Heart right ventricle (tissue), 16 donors: ENCODE measurements around the gene NXF2B. TPM values are rescaled to one million over a fixed set of nuclear protein-coding genes. Genes with fewer than 3 reads are reported as not detected.
"Not testable (repeated sequence)": the region's sequence is repeated elsewhere in the genome, so short reads cannot be mapped to it uniquely, and the experiment has no call there.

ENCODE experiments used
- ATAC-seq, 8 donors: fragments of 200-7000 bp; cut with Tn5 transposase; one replicate each; pipeline ENCODE4 v1.9.1; 2020; ENCODE audit warnings: mild to moderate bottlenecking in 8 of 8, moderate library complexity in 8 of 8, moderate number of reproducible peaks in 1 of 8
- DNase-seq, 2 donors: peaks; one replicate each; pipeline ENCODE4 v3.0.0-alpha.2; 2020
- H3K27ac ChIP-seq, 10 donors: fragments of 200-600 bp; sonication (generic) in 2 of 10; one replicate each; pipeline versions ENCODE4 v1.5.0 to v1.8.0; 2020 to 2022; ENCODE audit warnings: mild to moderate bottlenecking in 3 of 10
- H3K27me3 ChIP-seq, 7 donors: fragments of 200-600 bp; one replicate each; pipeline ENCODE4 v1.8.0; 2021 to 2022; ENCODE audit warnings: mild to moderate bottlenecking in 2 of 7
- H3K36me3 ChIP-seq, 9 donors: fragments of 200-600 bp; sonication (generic) in 1 of 9; one replicate each; pipeline versions ENCODE4 v1.5.0 to v1.8.0; 2020 to 2022; ENCODE audit warnings: mild to moderate bottlenecking in 2 of 9
- H3K4me1 ChIP-seq, 9 donors: fragments of 200-600 bp; sonication (generic) in 1 of 9; one replicate each; pipeline versions ENCODE4 v1.5.0 to v1.8.0; 2020 to 2022; ENCODE audit warnings: mild to moderate bottlenecking in 4 of 9
- H3K4me3 ChIP-seq, 10 donors: fragments of 200-600 bp; sonication (generic) in 2 of 10; one replicate each; pipeline versions ENCODE4 v1.5.0 to v1.8.0; 2020 to 2022; ENCODE audit warnings: mild to moderate bottlenecking in 7 of 10, moderate library complexity in 2 of 10
- H3K9me3 ChIP-seq, 11 donors: fragments of 200-600 bp in 10 of 11; sonication (generic) in 2 of 11; one replicate each; pipeline versions ENCODE4 v1.5.0 to v1.8.0; 2013 to 2022; ENCODE audit warnings: mild to moderate bottlenecking in 2 of 11, control low read depth in 1 of 11, moderate library complexity in 1 of 11
- WGBS, 2 donors: extraction: QIAGEN DNeasy Blood & Tissue Kit; methylation state at CpG; one replicate each; pipeline ENCODE4 v1.1.7; 2013; ENCODE audit warnings: inconsistent platforms in 1 of 2; 5-methylcytosine and 5-hydroxymethylcytosine counted together
- intact Hi-C, 10 donors: fragments of 100-400 bp; cut with DNase I; formaldehyde crosslinking; loops; one replicate each; pipeline versions ENCODE4 v1.11.1 to v1.14.2; 2022
- long read RNA-seq, 3 donors: library from polyadenylated mRNA; unstranded; transcript quantifications; one replicate each; pipeline ENCODE4 v2.0.0, GENCODE V29; 2020 to 2021
- polyA plus RNA-seq, 2 donors: library from polyadenylated mRNA; stranded (reverse); fragments of 200-250 nt; gene quantifications; one replicate each; pipeline ENCODE4 v1.2.3, GENCODE V29; 2013
- total RNA-seq, 10 donors: library from RNA; stranded (reverse); fragmentation: NEBNext Ultra II Directional in 3 of 10; extraction: Animal tissue kit (Norgen Biotek cat#: 25700) in 3 of 10; gene quantifications; one replicate each; pipeline versions ENCODE4 v1.2.1 to v1.2.4, GENCODE V29; 2021 to 2023
- TF ChIP-seq, protein P1 (sequence below), 9 donors: fragments of 200-600 bp; sonication (generic) in 2 of 9; IDR thresholded peaks; one replicate each; pipeline versions ENCODE4 v1.5.0 to v1.8.0; 2021 to 2022; ENCODE audit warnings: antibody characterized with exemption in 9 of 9, mild to moderate bottlenecking in 5 of 9, moderate library complexity in 1 of 9
- donor health status: Arrhythmogenic right ventricular cardiomyopathy.
- donor health status: ischemic (EF 13 %, LVEDD 7.1; RV severe dilation, severe dysfunction).
- donor health status: healthy with polysubstance abuse.
- donor health status: DM: no; HTN: yes; CAD: no.
- donor health status: DM: no; HTN: no; CAD: no.
- donor health status: ischemic (EF 25% LVEDD 6.9; RV normal size, moderate dysfunction).
- donor health status: ischemic (EF 25% LVEDD 5.7; RV mildly dilated, moderate dysfunction).
- donor health status: healthy.
- donor health status: DM: yes; HTN: yes; CAD: no.
- donor health status: Ischemic cardiomyopathy.
- donor health status: ischemic (EF 35%, LVEDD 5.7; RV mildly dilated, moderate dysfunction).
- donor health status: nonischemic (EF 11% LVEDD 7.7; RV severe dilation, severe dysfunction).
- donor health status: DM: yes; HTN: yes; CAD: no.
- donor health status: PGD.
- donor health status: ischemic (EF 29% LVEDD 5.4; RV normal size, mild dysfunction).
- donor health status: nonischemic (EF 23%, LVEDD 6.1; RV moderate dilation, normal function).

NXF2B gene, protein sequence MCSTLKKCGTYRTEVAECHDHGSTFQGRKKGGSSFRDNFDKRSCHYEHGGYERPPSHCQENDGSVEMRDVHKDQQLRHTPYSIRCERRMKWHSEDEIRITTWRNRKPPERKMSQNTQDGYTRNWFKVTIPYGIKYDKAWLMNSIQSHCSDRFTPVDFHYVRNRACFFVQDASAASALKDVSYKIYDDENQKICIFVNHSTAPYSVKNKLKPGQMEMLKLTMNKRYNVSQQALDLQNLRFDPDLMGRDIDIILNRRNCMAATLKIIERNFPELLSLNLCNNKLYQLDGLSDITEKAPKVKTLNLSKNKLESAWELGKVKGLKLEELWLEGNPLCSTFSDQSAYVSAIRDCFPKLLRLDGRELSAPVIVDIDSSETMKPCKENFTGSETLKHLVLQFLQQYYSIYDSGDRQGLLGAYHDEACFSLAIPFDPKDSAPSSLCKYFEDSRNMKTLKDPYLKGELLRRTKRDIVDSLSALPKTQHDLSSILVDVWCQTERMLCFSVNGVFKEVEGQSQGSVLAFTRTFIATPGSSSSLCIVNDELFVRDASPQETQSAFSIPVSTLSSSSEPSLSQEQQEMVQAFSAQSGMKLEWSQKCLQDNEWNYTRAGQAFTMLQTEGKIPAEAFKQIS
- not detected for total RNA-seq
- not detected for polyA plus RNA-seq
- long read RNA-seq, donor 1 = 0 reads
- long read RNA-seq, donor 2 = 0 reads
- long read RNA-seq, donor 3 = 0 reads

DNA sequence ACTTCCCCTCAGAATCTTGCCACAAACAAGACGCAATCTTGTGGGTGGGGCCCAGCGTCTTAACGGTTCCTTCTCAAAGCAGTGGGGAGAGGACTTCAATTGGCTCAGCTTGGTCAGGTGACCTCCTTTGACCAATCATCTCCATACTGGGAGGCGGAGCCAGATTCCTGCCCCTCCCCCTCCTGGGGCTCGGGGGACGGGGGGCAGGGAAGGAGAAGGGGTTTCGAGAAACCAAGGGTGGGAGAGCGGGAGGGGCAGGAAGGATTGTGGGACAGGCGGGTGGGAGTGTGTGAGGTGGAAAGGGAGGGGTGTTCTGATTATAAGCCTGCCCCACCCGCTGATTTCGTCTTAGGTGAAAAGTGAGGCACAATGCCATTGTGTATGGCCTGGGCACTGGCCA is at the start of gene NXF2B:
TSS of gene NXF2B (minus strand) at position 101 of the 400 bp plus-strand sequence. CDS start 59,972 bp downstream, outside the sequence.
- H3K4me3 ChIP-seq, H3K27ac ChIP-seq, H3K36me3 ChIP-seq, intact Hi-C loops, H3K4me1 ChIP-seq, ATAC-seq, H3K27me3 ChIP-seq, H3K9me3 ChIP-seq, DNase-seq: not testable (repeated sequence)
- no CpG with 5 or more reads among the region's 11 CpGs for WGBS, 2 donors

DNA sequence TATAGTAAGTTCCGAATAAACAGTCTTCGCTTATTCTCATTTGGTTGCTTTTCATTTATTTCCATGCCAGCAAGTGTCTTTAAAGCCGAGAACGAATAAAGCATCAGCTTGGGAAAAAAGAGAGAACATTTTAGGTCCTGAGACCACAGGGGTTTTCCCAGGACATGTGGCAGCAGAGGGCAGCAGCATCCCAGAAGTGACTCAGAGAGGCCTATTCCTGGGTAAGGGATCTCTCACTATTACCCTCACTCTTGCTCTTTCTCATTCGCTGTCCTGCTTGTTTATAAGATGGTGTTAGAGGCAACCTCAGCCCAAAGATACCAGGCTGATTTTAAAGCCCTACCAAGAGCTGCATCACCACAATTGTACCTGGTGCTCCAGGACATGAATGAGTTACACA is 39.0 kb upstream of the NXF2B start:
- peak in 1 of 8 donors; percentile 48 for ATAC-seq

DNA sequence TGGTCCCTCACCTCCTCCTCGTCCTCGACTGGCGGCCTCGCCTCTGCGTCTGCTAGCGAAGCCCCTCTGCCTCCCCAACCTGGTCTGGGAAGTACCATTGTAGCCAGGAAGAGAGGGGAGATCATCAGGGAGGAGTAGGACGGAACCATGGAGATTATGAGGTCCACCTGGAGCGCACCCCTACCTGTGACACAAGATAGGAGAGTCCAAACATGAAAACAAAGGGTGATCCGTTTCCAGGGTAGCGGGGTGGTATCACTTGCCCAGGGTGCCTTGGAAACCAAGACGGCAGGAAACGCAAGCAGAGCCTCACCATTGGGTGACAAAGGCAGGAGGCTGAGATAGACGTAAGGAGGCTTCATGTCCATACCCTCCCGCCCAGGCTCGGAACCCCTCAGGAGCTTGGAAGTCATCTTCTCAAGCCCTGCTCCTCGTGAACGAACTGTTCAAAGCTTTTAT is 32.0 kb upstream of the NXF2B start, which contains the start of gene TCP11X2:
TSS of gene TCP11X2 (minus strand) at position 51 of the 459 bp plus-strand sequence.
- H3K9me3 ChIP-seq, H3K27me3 ChIP-seq, ATAC-seq, intact Hi-C loops, H3K27ac ChIP-seq, H3K4me3 ChIP-seq, DNase-seq, H3K4me1 ChIP-seq, H3K36me3 ChIP-seq: not testable (repeated sequence)
- WGBS, 2 donors = 31 to 61% methylated on average over 7 of the region's 17 CpGs

More for the DNA sequence above, 39.0 kb upstream of the NXF2B start:
- intact Hi-C loops, H3K27ac ChIP-seq, H3K9me3 ChIP-seq, H3K27me3 ChIP-seq, H3K4me1 ChIP-seq, DNase-seq, H3K36me3 ChIP-seq, H3K4me3 ChIP-seq: not testable (repeated sequence)
- WGBS, 2 donors = 6 to 7% methylated on average over 2 of the region's 5 CpGs

DNA sequence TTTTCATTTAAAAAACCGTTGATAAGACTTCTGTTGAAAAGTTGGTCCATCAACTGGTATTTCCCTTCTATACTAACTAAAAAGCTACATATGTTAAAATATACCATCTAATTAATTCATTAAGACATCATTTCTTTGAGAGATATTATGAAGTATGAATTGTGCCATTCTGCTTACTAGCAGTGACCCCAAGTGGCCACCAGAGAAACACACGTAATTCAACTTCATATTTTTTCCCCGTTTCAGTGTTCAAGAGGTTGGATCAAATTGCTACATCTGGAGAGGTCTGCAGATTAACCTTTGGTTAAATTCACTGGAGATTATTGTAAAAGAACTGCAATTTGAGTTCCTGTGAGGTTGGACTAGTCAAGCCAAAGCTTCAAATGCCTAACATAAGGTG is 30.4 kb upstream of the NXF2B start:
- WGBS, 2 donors = no CpG with 5 or more reads among the region's 3 CpGs
- H3K4me1 ChIP-seq, ATAC-seq, H3K9me3 ChIP-seq, DNase-seq, H3K27ac ChIP-seq, H3K36me3 ChIP-seq, intact Hi-C loops, H3K4me3 ChIP-seq, H3K27me3 ChIP-seq: not testable (repeated sequence)

DNA sequence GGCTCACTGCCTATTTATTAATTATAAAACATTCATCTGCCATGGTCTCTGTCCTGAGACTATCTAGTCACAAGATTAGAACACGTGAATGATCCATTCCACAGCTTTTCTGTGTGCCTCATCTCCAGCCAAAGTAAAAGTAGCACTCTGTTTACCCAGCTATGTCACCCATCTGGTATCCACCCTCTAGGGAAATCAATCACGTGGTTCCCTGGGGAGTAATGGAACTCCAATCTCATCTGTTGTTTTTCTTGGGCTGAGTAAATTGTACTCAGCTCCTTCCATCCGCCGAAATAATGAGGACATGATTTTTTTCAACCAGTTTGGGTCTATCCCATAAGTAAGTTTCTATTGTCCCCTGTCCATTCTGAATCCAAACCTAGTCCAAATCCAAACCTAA is 18.8 kb upstream of the NXF2B start:
- H3K27ac ChIP-seq = not testable (repeated sequence)
- WGBS, 2 donors = no CpG with 5 or more reads among the region's 4 CpGs
- peak in 1 of 8 donors; percentile 57 for ATAC-seq

DNA sequence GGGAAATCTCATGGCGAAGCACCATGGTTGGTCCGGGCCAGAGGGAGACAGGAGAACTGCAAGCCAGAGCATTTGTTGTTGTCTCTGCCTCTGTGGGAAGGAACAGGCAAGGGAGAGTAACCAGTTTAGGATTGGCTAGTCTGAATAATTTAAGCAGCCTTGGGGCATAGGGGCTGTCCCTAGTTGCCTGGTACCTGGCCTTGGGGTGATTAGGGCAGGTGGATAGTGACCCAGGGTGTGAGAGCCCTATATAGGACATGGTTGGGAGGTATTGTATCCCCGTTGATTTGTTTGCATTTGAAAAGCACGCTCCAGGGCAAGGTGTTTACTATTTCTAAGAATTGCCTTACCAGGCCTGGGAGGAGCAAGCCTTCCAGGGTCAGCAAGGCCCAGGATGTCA is 25.3 kb downstream of the NXF2B start:
- H3K4me3 ChIP-seq, H3K27ac ChIP-seq, DNase-seq, H3K4me1 ChIP-seq, ATAC-seq, H3K36me3 ChIP-seq, H3K9me3 ChIP-seq, intact Hi-C loops, H3K27me3 ChIP-seq: not testable (repeated sequence)
- WGBS, 2 donors = no CpG with 5 or more reads among the region's 4 CpGs

More for the DNA sequence above, 18.8 kb upstream of the NXF2B start:
- DNase-seq, H3K9me3 ChIP-seq, H3K36me3 ChIP-seq, H3K4me1 ChIP-seq, H3K27me3 ChIP-seq, H3K4me3 ChIP-seq, intact Hi-C loops: not testable (repeated sequence)

DNA sequence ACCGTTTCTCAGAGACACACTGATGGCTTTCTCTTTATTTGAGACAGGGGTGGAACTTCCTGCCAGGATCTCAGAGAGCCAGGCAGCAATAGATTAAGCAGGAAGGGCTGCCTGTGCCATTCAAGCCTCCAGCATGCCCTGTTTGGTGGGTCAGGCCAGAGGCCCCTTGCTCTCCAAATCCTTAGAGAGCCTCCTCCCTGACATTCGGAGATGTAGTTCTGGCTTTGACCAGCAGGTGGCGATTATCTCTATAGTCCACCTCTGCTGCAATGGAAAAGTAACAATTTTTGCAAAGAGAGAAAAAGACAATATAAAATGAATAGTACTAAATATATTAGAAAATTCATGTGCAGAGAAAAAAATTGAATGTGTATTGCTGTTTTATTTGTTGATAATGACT is 93.9 kb downstream of the NXF2B start:
- H3K36me3 ChIP-seq = no peaks in the 10 kb centered on the region
- peaks cover 0 to 13% (median 0%) of the 10 kb centered on the region in 11 donors for H3K9me3 ChIP-seq
- 28% methylated on average over 3 of the region's 3 CpGs for WGBS, 2 donors
- H3K4me1 ChIP-seq = no peaks in the 10 kb centered on the region
- DNase-seq (peak in 1 of 2 donors; percentile 12), ATAC-seq (no peak)
- intact Hi-C loops = no loop called here
- TF ChIP-seq, protein P1, sequence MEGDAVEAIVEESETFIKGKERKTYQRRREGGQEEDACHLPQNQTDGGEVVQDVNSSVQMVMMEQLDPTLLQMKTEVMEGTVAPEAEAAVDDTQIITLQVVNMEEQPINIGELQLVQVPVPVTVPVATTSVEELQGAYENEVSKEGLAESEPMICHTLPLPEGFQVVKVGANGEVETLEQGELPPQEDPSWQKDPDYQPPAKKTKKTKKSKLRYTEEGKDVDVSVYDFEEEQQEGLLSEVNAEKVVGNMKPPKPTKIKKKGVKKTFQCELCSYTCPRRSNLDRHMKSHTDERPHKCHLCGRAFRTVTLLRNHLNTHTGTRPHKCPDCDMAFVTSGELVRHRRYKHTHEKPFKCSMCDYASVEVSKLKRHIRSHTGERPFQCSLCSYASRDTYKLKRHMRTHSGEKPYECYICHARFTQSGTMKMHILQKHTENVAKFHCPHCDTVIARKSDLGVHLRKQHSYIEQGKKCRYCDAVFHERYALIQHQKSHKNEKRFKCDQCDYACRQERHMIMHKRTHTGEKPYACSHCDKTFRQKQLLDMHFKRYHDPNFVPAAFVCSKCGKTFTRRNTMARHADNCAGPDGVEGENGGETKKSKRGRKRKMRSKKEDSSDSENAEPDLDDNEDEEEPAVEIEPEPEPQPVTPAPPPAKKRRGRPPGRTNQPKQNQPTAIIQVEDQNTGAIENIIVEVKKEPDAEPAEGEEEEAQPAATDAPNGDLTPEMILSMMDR (IDR thresholded peaks at IDR 0.05) = peak; percentile 49 to 85 (median 70)
- H3K27ac ChIP-seq = no peak overlapping the region
- H3K27me3 ChIP-seq = peaks cover 0 to 39% (median 0%) of the 10 kb centered on the region in 7 donors
- H3K4me3 ChIP-seq = no peak overlapping the region
